Thymus (tissue), 11 donors: ENCODE data around the gene MED10. TPM values are rescaled to one million over a fixed set of nuclear protein-coding genes. Genes with fewer than 3 reads are reported as not detected.

ENCODE experiments used
- DNase-seq, 9 donors: peaks; one replicate each; pipeline ENCODE4 v3.0.0-alpha.2; 2013; ENCODE audit warnings: low spot score in 9 of 9, low read depth in 6 of 9, missing footprints in 1 of 9
- H3K27ac ChIP-seq, 2 donors: one replicate each; pipeline ENCODE4 v1.5.1; 2013; ENCODE audit warnings: control low read depth in 1 of 2, low read depth in 1 of 2, low read length in 1 of 2, mild to moderate bottlenecking in 1 of 2, moderate library complexity in 1 of 2
- H3K27me3 ChIP-seq, 2 donors: one replicate each; pipeline ENCODE4 v1.5.1; 2013; ENCODE audit warnings: low read length in 1 of 2; ENCODE audit not compliant: control insufficient read depth in 2 of 2, insufficient read depth in 1 of 2
- H3K36me3 ChIP-seq, 2 donors: one replicate each; pipeline ENCODE4 v1.5.1; 2013; ENCODE audit warnings: low read length in 1 of 2, mild to moderate bottlenecking in 1 of 2, moderate library complexity in 1 of 2; ENCODE audit not compliant: control insufficient read depth in 2 of 2, insufficient read depth in 2 of 2
- H3K4me1 ChIP-seq, 2 donors: one replicate each; pipeline ENCODE4 v1.5.1; 2013; ENCODE audit warnings: low read length in 2 of 2; ENCODE audit not compliant: control insufficient read depth in 2 of 2, insufficient read depth in 2 of 2
- H3K4me3 ChIP-seq, 2 donors: one replicate each; pipeline ENCODE4 v1.5.1; 2013; ENCODE audit warnings: low read length in 2 of 2, control low read depth in 1 of 2, mild to moderate bottlenecking in 1 of 2
- H3K9me3 ChIP-seq, 2 donors: one replicate each; pipeline ENCODE4 v1.5.1; 2013; ENCODE audit warnings: low read length in 1 of 2, mild to moderate bottlenecking in 1 of 2; ENCODE audit not compliant: control insufficient read depth in 2 of 2, insufficient read depth in 1 of 2
- WGBS: extraction: QIAGEN DNeasy Blood & Tissue Kit; methylation state at CpG from one replicate; pipeline ENCODE4 v1.1.7; 2013; 5-methylcytosine and 5-hydroxymethylcytosine counted together
- polyA plus RNA-seq: library from polyadenylated mRNA; stranded (reverse); fragments of 200-250 nt; gene quantifications from one replicate; pipeline ENCODE4 v1.2.3, GENCODE V29; 2013
- total RNA-seq: library from RNA; stranded (reverse); fragments of 120-200 nt; gene quantifications from one replicate; pipeline ENCODE4 v1.2.4, GENCODE V29; 2013
- donor health status: healthy.

Gene MED10
- total and polyA plus RNA-seq, 2 donors, result 17.7 to 53.7 TPM

DNA sequence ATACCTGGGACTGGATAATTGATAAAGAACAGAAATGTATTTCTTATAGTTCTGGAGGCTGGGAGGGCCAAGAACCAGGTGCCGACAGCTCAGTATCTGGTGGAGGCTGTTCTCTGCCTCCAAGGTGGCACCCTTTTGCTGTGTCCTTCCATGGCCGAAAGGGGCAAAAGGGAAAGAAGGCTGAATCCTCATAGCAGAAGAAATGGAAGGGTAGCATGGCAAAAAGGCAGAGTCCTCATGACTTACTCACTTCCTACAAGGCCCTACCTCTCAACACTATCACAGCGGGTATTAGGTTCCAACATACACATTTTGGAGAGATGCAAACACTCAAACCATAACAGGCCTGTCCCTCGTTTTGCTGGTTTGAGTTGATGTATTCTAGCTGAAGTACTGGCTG lies 25.1 kb upstream of the MED10 start:
- no peaks in the 10 kb centered on the region for H3K36me3 ChIP-seq
- no peak for DNase-seq
- peaks cover 0 to 2% of the 10 kb centered on the region in 2 donors for H3K27me3 ChIP-seq
- H3K9me3 ChIP-seq, result no peaks in the 10 kb centered on the region
- WGBS, result 94% methylated on average over 4 of the region's 4 CpGs
- H3K27ac ChIP-seq, result no peak overlapping the region
- no peaks in the 10 kb centered on the region for H3K4me1 ChIP-seq
- no peak overlapping the region for H3K4me3 ChIP-seq

DNA sequence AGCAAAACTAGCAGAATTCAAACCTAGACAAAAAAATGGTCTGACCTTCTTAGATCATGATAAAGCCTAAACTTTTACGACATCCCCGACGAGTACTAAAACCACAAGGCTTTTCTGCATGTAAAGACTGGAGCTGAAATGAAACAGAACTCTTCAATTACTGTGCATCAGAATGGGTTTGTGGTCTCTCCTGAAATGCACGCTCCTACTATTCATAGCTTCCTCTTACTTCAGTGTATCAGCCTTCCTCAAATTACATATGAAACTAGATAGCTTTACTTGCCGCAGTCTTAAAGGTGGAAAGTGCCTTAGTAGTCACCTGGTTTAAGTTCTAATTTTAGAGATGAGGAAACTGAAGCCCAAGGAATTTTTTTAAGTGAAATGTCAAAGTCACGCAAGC lies 24.6 kb upstream of the MED10 start:
- no peak overlapping the region for H3K4me3 ChIP-seq
- peaks cover 0 to 2% of the 10 kb centered on the region in 2 donors for H3K27me3 ChIP-seq
- DNase-seq, result no peak
- no peaks in the 10 kb centered on the region for H3K4me1 ChIP-seq
- H3K9me3 ChIP-seq, result no peaks in the 10 kb centered on the region
- no peak overlapping the region for H3K27ac ChIP-seq
- WGBS, result 37% methylated on average over 6 of the region's 6 CpGs
- H3K36me3 ChIP-seq, result no peaks in the 10 kb centered on the region

DNA sequence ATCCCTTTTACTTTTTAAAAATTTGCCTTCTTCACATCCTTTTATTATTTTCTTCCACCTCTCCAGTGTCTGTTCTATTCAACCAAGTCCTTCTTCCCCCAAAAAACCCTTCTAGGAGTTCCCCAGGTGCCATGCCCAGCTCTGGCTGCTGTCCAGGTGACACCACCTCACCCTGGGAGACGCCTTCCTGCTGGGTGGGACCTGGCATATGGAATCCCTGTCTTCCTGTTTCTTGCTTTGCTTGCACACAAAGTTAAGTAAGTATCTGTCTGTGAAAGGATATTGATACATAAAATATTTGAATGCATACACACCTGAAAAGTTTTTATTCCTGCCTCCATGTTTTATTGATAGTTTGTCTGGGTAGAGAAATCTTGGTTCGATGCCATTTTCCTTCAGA lies 23.1 kb upstream of the MED10 start:
- H3K27ac ChIP-seq, result no peak overlapping the region
- peaks cover 0 to 2% of the 10 kb centered on the region in 2 donors for H3K27me3 ChIP-seq
- H3K9me3 ChIP-seq, result no peaks in the 10 kb centered on the region
- H3K4me3 ChIP-seq, result no peak overlapping the region
- H3K4me1 ChIP-seq, result no peaks in the 10 kb centered on the region
- WGBS, result 91% methylated on average over 2 of the region's 2 CpGs
- DNase-seq, result no peak
- no peaks in the 10 kb centered on the region for H3K36me3 ChIP-seq

DNA sequence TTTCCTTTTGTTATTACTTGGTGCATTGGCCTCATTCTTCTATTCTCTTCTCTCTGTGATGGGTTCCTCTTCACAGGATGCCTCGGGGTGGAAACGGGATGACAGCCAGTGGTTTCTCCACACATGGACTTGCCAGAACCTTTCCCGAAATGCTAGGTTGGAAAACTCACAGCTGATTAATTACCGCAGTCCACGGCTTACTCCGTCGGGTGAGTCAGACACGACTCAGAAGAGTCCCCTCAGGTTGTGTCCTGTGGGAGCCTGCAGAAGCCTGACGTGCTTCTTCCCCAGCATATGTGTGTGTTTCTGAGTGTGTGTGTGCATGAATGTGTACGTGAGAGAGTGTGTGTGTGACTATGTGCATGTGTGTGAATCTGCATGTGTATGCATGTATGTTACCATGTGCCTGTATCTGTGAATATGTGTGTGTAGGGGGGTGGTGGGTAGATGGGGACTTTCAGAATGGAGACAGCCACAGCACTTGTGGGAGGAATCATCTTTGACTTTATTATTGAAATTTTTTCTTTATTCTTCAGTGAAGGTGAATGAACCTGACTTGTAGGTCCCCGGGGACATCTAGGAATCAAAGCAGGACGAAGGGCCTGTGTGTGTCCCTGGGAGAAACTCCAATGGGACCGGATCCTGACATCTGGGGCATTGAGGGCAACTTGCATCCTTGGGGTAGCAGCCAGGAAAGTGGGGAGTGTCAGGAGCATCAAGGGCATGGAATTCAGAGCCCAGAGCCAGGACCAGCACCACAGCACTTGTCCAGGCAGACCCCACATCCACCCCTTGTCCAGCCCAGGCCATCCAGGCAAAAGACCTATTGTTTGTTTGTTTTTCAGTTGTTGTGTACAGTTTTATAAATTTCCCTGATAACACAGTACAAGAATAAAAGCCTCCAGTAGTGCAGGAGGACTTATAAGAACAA lies 21.9 kb upstream of the MED10 start:
- no peaks in the 10 kb centered on the region for H3K36me3 ChIP-seq
- H3K4me1 ChIP-seq, result no peaks in the 10 kb centered on the region
- peaks cover 0 to 2% of the 10 kb centered on the region in 2 donors for H3K27me3 ChIP-seq
- H3K4me3 ChIP-seq, result no peak overlapping the region
- no peak overlapping the region for H3K27ac ChIP-seq
- no peak for DNase-seq
- no peaks in the 10 kb centered on the region for H3K9me3 ChIP-seq
- 88% methylated on average over 13 of the region's 13 CpGs for WGBS

DNA sequence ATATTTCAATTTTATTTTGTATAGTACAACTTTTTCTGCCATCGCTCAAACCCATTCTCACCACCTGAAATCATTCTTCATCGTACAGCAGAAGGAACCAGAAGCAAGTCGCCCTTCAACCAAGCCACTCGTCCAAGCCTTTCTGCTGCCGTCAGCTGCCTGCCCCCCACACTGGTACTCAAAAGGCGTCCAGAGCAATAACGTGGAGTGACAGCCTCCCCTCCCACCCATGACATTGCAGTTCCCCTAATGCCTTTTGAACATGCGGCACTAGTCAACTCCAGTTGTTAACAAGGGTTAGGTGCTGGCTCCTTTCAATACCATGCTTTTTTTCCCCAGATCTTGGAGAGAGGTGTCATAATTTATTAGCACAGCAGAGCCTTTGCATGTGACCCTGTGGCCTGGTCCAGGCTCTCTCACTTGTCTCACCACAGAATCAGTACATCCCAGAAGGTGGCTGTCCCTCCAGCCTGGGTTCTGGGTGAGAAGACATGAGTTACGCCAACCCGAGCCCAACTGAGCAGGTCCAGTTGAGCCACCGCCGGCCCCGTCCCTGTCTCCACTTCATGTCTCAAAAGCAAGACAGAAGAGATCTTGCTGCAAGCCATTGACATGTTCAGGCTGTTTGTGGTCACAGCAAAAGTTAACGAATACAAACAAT lies 20.4 kb upstream of the MED10 start:
- WGBS, result 92% methylated on average over 14 of the region's 14 CpGs
- no peaks in the 10 kb centered on the region for H3K36me3 ChIP-seq
- peaks cover 0 to 2% of the 10 kb centered on the region in 2 donors for H3K27me3 ChIP-seq
- H3K27ac ChIP-seq, result no peak overlapping the region
- no peak for DNase-seq
- no peaks in the 10 kb centered on the region for H3K4me1 ChIP-seq
- no peaks in the 10 kb centered on the region for H3K9me3 ChIP-seq
- H3K4me3 ChIP-seq, result no peak overlapping the region

DNA sequence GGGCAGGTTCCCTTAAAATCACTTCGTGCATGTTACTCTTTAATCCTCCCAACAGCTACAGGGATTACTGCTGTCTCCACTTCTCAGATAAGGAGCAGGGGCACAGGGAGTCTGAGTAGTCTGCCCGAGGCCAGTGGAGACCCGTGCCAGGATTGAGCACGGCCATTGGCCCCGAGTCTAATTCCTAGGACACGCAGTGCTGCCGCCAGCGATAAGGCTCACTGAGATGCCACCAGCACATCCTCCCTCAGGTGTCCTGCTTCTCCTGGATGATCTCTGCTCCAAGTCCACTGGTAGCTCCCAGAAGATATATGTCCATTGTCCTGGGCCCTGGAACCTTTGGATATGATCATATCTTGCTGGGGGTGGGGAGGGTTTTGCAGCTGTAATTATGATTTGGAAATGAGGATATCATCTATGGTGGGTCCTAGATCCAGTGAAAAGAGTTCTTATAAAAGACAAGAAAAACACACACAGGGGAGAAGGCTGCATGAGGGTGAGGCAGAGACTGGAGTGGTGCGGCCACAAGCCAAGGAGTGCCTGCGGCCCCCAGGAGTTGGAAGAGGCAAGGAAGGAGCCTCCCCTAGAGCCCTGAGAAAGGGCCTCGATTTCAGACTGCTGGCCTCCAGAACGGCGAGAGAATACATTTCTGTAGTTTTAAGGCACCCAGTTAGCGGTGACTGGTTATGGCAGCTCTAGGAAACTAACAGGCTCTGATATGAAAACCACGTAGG lies 19.4 kb upstream of the MED10 start:
- no peak overlapping the region for H3K4me3 ChIP-seq
- 93% methylated on average over 15 of the region's 15 CpGs for WGBS
- H3K4me1 ChIP-seq, result no peaks in the 10 kb centered on the region
- no peak overlapping the region for H3K27ac ChIP-seq
- no peaks in the 10 kb centered on the region for H3K9me3 ChIP-seq
- no peak for DNase-seq
- H3K27me3 ChIP-seq, result peaks cover 0 to 2% of the 10 kb centered on the region in 2 donors
- no peaks in the 10 kb centered on the region for H3K36me3 ChIP-seq

DNA sequence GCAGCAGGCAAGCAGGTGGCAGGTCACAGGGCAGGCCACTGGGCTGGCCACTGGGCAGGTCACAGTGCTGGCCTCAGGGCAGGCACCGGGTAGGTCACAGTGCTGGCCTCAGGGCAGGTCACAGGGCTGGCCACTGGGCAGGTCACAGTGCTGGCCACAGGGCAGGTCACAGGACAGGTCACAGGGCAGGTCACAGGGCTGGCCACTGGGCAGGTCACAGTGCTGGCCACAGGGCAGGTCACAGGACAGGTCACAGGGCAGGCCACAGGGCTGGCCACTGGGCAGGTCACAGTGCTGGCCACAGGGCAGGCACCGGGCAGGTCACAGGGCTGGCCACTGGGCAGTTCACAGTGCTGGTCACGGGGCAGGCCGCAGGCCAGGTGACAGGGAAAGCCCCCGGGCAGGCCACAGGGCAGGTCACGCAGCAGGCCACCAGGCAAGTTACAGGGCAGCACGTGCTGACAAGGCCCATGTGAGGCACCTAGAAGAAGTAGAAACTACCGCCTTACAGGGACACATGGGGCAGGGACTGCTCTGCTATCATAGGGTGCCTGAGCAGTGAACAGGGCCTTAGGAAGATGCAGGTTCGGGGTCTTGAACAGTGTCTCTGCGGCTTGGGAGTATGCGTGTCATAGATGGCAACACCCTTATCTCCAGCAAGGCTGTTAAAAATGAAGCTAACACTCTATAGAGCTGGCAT lies 18.6 kb upstream of the MED10 start:
- Histone ChIP-seq H3K4me3 (no peak overlapping the region), H3K36me3 (no peaks in the 10 kb centered on the region), H3K4me1 (no peaks in the 10 kb centered on the region), H3K27me3 (no peaks in the 10 kb centered on the region), H3K9me3 (no peaks in the 10 kb centered on the region), H3K27ac (no peak overlapping the region)
- no peak for DNase-seq
- 96% methylated on average over 11 of the region's 11 CpGs for WGBS

DNA sequence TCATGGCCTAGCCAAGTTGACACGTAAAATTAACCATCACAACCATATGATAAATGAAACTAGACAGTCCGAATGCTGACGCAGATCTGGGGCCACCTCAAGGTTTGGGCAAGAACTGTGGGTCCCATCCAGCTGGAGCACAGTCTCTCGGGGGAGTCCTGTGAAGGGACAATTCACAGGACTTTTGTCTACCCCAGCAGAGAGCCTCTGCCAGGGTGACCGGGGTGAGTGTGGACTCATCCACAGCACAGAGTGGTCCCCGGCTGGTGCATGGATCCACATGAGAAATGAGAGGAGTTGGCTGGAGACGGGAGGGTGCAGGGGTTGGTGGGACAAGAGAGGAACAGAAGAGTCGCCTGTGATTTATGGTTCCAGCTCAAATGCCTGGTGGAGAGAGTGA lies 17.7 kb upstream of the MED10 start:
- no peak for DNase-seq

More for the DNA sequence above, 17.7 kb upstream of the MED10 start:
- Histone ChIP-seq H3K27me3 (no peaks in the 10 kb centered on the region), H3K9me3 (no peaks in the 10 kb centered on the region), H3K4me1 (no peaks in the 10 kb centered on the region), H3K27ac (no peak overlapping the region), H3K4me3 (no peak overlapping the region), H3K36me3 (no peaks in the 10 kb centered on the region)
- 95% methylated on average over 8 of the region's 8 CpGs for WGBS
